Measurements from ENCODE around the gene FXYD6. TPM values are rescaled to one million over a fixed set of nuclear protein-coding genes. Genes with fewer than 3 reads are reported as not detected.

The FXYD6 gene
- total RNA-seq, 4 donors from 2014 or later, result 5.1 to 41.3 (median 14.0) TPM

DNA sequence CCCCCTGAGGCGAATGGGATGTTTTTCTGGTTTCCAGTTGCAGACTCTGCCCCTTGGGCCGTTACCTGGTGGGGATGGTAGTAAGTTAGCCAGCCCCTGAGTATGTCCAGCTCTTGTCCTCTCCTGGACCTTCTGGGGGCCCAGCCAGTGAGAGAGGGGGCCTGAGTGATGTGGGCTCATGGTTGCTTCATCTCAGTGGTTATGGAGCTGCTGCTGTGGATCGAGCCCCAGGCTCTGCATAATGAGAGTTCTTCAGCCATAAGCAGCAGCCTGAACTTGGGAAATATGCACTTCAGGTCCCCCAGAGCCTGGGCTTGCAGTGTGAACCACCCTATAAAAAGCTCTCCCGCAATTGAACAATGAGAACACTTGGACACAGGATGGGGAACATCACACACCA, 46.8 kb upstream of the FXYD6 start:
- Histone ChIP-seq H3K9me3 (no peaks in the 10 kb centered on the region), H3K4me1 (no peaks in the 10 kb centered on the region), H3K27ac (no peak overlapping the region), H3K4me3 (no peak overlapping the region), H3K27me3 (no peaks in the 10 kb centered on the region), H3K36me3 (no peaks in the 10 kb centered on the region)
- TF ChIP-seq CTCF (IDR thresholded peaks at IDR 0.05) (no peak), POLR2A (IDR thresholded peaks at IDR 0.05) (no peak)
- peak in 1 of 3 donors; percentile 15 for DNase-seq

- no peak for TF ChIP-seq POLR2A (IDR thresholded peaks at IDR 0.05)
- no peak for TF ChIP-seq CTCF (IDR thresholded peaks at IDR 0.05)
These were observed 45.4 kb upstream of the FXYD6 start for GRCh38 chr11:117921893-117922292.

DNA sequence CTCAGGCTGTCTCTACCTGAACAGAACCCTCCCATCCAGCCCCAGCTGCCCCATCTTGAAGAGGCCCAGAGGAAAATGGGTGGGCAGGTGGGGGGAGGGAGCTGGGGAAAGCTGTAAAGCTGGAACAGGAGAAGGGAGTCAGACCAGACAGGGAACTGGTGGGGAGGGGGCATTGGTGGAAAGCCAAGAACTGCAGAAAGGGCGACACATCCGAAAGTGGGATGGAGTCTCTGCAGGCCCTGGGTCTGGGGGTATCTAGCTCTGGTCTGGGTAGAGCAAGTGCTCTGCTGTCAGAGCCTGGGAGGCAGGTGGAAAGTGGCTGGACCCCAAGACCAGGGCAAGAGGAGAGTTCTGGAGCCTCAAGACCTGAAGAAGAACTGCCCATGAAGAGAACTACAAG, 45.0 kb upstream of the FXYD6 start:
- no peak for TF ChIP-seq POLR2A (IDR thresholded peaks at IDR 0.05)
- no peaks in the 10 kb centered on the region for H3K9me3 ChIP-seq
- no peaks in the 10 kb centered on the region for H3K27me3 ChIP-seq
- no peaks in the 10 kb centered on the region for H3K4me1 ChIP-seq
- no peak overlapping the region for H3K4me3 ChIP-seq
- DNase-seq, result peak in 1 of 3 donors; percentile 43
- no peaks in the 10 kb centered on the region for H3K36me3 ChIP-seq
- H3K27ac ChIP-seq, result no peak overlapping the region

More at GRCh38 chr11:117921893-117922292, 45.4 kb upstream of the FXYD6 start:
- H3K27me3 ChIP-seq, result no peaks in the 10 kb centered on the region
- no peak overlapping the region for H3K27ac ChIP-seq
- no peaks in the 10 kb centered on the region for H3K9me3 ChIP-seq
- H3K4me3 ChIP-seq, result no peak overlapping the region
- H3K36me3 ChIP-seq, result no peaks in the 10 kb centered on the region
- no peak for DNase-seq
- H3K4me1 ChIP-seq, result no peaks in the 10 kb centered on the region

GRCh38 chr11:117919781-117920221, 43.3 kb upstream of the FXYD6 start:
- H3K27me3 ChIP-seq, result no peaks in the 10 kb centered on the region
- TF ChIP-seq POLR2A (IDR thresholded peaks at IDR 0.05) (no peak), CTCF (IDR thresholded peaks at IDR 0.05) (no peak)
- H3K36me3 ChIP-seq, result no peaks in the 10 kb centered on the region
- no peaks in the 10 kb centered on the region for H3K4me1 ChIP-seq
- H3K27ac ChIP-seq, result no peak overlapping the region
- DNase-seq, result peak in 1 of 3 donors; percentile 34
- no peak overlapping the region for H3K4me3 ChIP-seq
- no peaks in the 10 kb centered on the region for H3K9me3 ChIP-seq

- Histone ChIP-seq H3K4me3 (no peak overlapping the region), H3K27ac (no peak overlapping the region), H3K9me3 (no peaks in the 10 kb centered on the region), H3K36me3 (no peaks in the 10 kb centered on the region), H3K27me3 (no peaks in the 10 kb centered on the region), H3K4me1 (no peaks in the 10 kb centered on the region)
- TF ChIP-seq CTCF (IDR thresholded peaks at IDR 0.05) (no peak), POLR2A (IDR thresholded peaks at IDR 0.05) (no peak)
- peak in 2 of 3 donors; percentile 12 to 36 for DNase-seq
These were observed 42.9 kb upstream of the FXYD6 start for GRCh38 chr11:117919341-117919740.

- Histone ChIP-seq H3K27me3 (no peaks in the 10 kb centered on the region), H3K9me3 (no peaks in the 10 kb centered on the region), H3K4me1 (no peaks in the 10 kb centered on the region), H3K36me3 (no peaks in the 10 kb centered on the region), H3K4me3 (no peak overlapping the region), H3K27ac (no peak overlapping the region)
- TF ChIP-seq POLR2A (IDR thresholded peaks at IDR 0.05), result no peak
- TF ChIP-seq CTCF (IDR thresholded peaks at IDR 0.05), result no peak
- peak in 2 of 3 donors; percentile 27 to 37 for DNase-seq
These were observed 42.2 kb upstream of the FXYD6 start for GRCh38 chr11:117918366-117919255.

Data from Peyer's patch (tissue), 4 donors.